H1 (cell line): Measurements from ENCODE around the gene TPSB2.

Source experiments
- EP300 ChIP-seq, 2 experiments: IDR thresholded peaks; 1 replicate in 1 of 2; 2 replicates in 1 of 2; pipeline ENCODE4 v1.6.1; 2011 to 2012; ENCODE audit warnings: low read depth in 2 of 2, low read length in 2 of 2, mild to moderate bottlenecking in 2 of 2, borderline replicate concordance in 1 of 2, inconsistent platforms in 1 of 2, moderate library complexity in 1 of 2
- POLR2A ChIP-seq, 2 experiments: IDR thresholded peaks; 1 replicate in 1 of 2; 2 replicates in 1 of 2; pipeline ENCODE4 v1.6.1; 2011; ENCODE audit warnings: low read depth in 2 of 2, low read length in 2 of 2, mild to moderate bottlenecking in 2 of 2; ENCODE audit errors: control extremely low read depth in 1 of 2
- POLR2AphosphoS5 ChIP-seq: IDR thresholded peaks from 2 replicates; pipeline ENCODE4 v1.6.1; 2011; ENCODE audit warnings: low read depth, low read length
- TEAD4 ChIP-seq: IDR thresholded peaks from 2 replicates; pipeline ENCODE4 v1.6.1; 2012; ENCODE audit warnings: low read depth, low read length, inconsistent platforms, mixed read lengths

- no peak for TF ChIP-seq TEAD4
- TF ChIP-seq POLR2AphosphoS5, result no peak
- no peak for TF ChIP-seq EP300 (IDR thresholded peaks at IDR 0.05; ENCODE audit: borderline replicate concordance in 1 of 2, low read depth in 2 of 2, low read length in 2 of 2)
- no peak for TF ChIP-seq POLR2A (IDR thresholded peaks at IDR 0.05; ENCODE audit: control extremely low read depth in 1 of 2, low read depth in 2 of 2, low read length in 2 of 2)
Measured at GRCh38 chr16:1262210-1262845, 32.3 kb upstream of the TPSB2 start.
